KOPT-K1 (cell line): Measurements from ENCODE around the gene FBP1.

Source experiments
- H3K27ac ChIP-seq: fragments of 200-600 bp; sonication (generic); 2 replicates; pipeline ENCODE4 v1.5.1; 2016; ENCODE audit warnings: antibody characterized with exemption, mild to moderate bottlenecking, low read depth, low read length; ENCODE audit not compliant: poor library complexity, severe bottlenecking
- H3K36me3 ChIP-seq: fragments of 200-600 bp; sonication (generic); 2 replicates; pipeline ENCODE4 v1.5.1; 2017; ENCODE audit warnings: antibody characterized with exemption, mild to moderate bottlenecking, low read length, moderate library complexity; ENCODE audit not compliant: insufficient read depth
- H3K9me3 ChIP-seq: fragments of 200-600 bp; sonication (generic); 2 replicates; pipeline ENCODE4 v1.5.1; 2017; ENCODE audit warnings: antibody characterized with exemption, low read length, mild to moderate bottlenecking; ENCODE audit not compliant: insufficient read depth, poor library complexity, severe bottlenecking

Gene FBP1

GRCh38 chr9:94639061-94639998, at the start of gene FBP1:
TSS of gene FBP1 (minus strand) at chr9:94639518. CDS start at chr9:94639310, 208 bp downstream.
- no peaks in the 10 kb centered on the region for H3K9me3 ChIP-seq
- no peak within 1 kb of the TSS for H3K27ac ChIP-seq
- H3K36me3 ChIP-seq, result no peaks in the 10 kb centered on the region

- Histone ChIP-seq H3K36me3 (no peaks in the 10 kb centered on the region), H3K27ac (no peak overlapping the region), H3K9me3 (no peaks in the 10 kb centered on the region)
Measured at GRCh38 chr9:94687451-94687850, 48.1 kb upstream of the FBP1 start.

- Histone ChIP-seq H3K36me3 (no peaks in the 10 kb centered on the region), H3K27ac (no peak overlapping the region), H3K9me3 (no peaks in the 10 kb centered on the region)
Measured at GRCh38 chr9:94685359-94685758, 46.0 kb upstream of the FBP1 start.

- Histone ChIP-seq H3K36me3 (no peaks in the 10 kb centered on the region), H3K9me3 (no peaks in the 10 kb centered on the region), H3K27ac (no peak overlapping the region)
Measured at GRCh38 chr9:94681508-94681907, 42.2 kb upstream of the FBP1 start.

GRCh38 chr9:94680621-94681020, 41.3 kb upstream of the FBP1 start:
- H3K9me3 ChIP-seq, result no peaks in the 10 kb centered on the region
- H3K27ac ChIP-seq, result no peak overlapping the region
- H3K36me3 ChIP-seq, result no peaks in the 10 kb centered on the region

GRCh38 chr9:94680020-94680419, 40.7 kb upstream of the FBP1 start:
- H3K9me3 ChIP-seq, result no peaks in the 10 kb centered on the region
- H3K27ac ChIP-seq, result no peak overlapping the region
- no peaks in the 10 kb centered on the region for H3K36me3 ChIP-seq

GRCh38 chr9:94679587-94679986, 40.3 kb upstream of the FBP1 start:
- Histone ChIP-seq H3K36me3 (no peaks in the 10 kb centered on the region), H3K27ac (no peak overlapping the region), H3K9me3 (no peaks in the 10 kb centered on the region)

GRCh38 chr9:94677929-94678328, 38.6 kb upstream of the FBP1 start:
- no peaks in the 10 kb centered on the region for H3K36me3 ChIP-seq
- no peaks in the 10 kb centered on the region for H3K9me3 ChIP-seq
- H3K27ac ChIP-seq, result no peak overlapping the region

GRCh38 chr9:94676446-94677131, 37.3 kb upstream of the FBP1 start:
- Histone ChIP-seq H3K27ac (no peak overlapping the region), H3K9me3 (no peaks in the 10 kb centered on the region), H3K36me3 (no peaks in the 10 kb centered on the region)

GRCh38 chr9:94675008-94675881, 35.9 kb upstream of the FBP1 start:
- Histone ChIP-seq H3K36me3 (no peaks in the 10 kb centered on the region), H3K9me3 (no peaks in the 10 kb centered on the region), H3K27ac (no peak overlapping the region)

GRCh38 chr9:94672811-94673487, 33.6 kb upstream of the FBP1 start:
- Histone ChIP-seq H3K36me3 (no peaks in the 10 kb centered on the region), H3K9me3 (no peaks in the 10 kb centered on the region), H3K27ac (no peak overlapping the region)

GRCh38 chr9:94668928-94669729, 29.8 kb upstream of the FBP1 start:
- H3K27ac ChIP-seq, result peak overlapping the region; percentile 53
- H3K9me3 ChIP-seq, result no peaks in the 10 kb centered on the region
- no peaks in the 10 kb centered on the region for H3K36me3 ChIP-seq

- H3K9me3 ChIP-seq, result no peaks in the 10 kb centered on the region
- H3K27ac ChIP-seq, result peak overlapping the region; percentile 53
- no peaks in the 10 kb centered on the region for H3K36me3 ChIP-seq
Measured at GRCh38 chr9:94668418-94668927, 29.2 kb upstream of the FBP1 start.
